ENCODE results near the gene ARHGAP33. TPM values are rescaled to one million over a fixed set of nuclear protein-coding genes. Genes with fewer than 3 reads are reported as not detected.

ARHGAP33 gene
- polyA plus RNA-seq, 1 of the 3 experiments (the other 2 are of a cell fraction): 7.8 TPM

GRCh38 chr19:35742121-35742724 lies 33.1 kb upstream of the ARHGAP33 start, which contains the start of gene IGFLR1:
Gene IGFLR1, minus strand, starts transcription at chr19:35742452. Its CDS starts 1,272 bp downstream, at chr19:35741180.
- Histone ChIP-seq H3K4me1 (ENCODE audit: control insufficient read depth in 1 of 2, insufficient read depth in 2 of 2, low read depth in 1 of 2, low read length in 1 of 2) (peaks cover 4 to 25% of the 10 kb centered on the region in 2 experiments; a peak in 3 of 4 replicates), H3K4me2 (no peak within 1 kb of the TSS), H3K27ac (ENCODE audit: low read depth in 2 of 2, low read length in 1 of 2) (peak within 1 kb of the TSS in 1 of 2 experiments; percentile 90; a peak in 2 of 4 replicates), H3K36me3 (replicated peaks in 1 of 2; ENCODE audit: control insufficient read depth in 1 of 2, insufficient read depth in 2 of 2, low read length in 1 of 2) (peaks cover 6 to 20% of the 10 kb centered on the region in 2 experiments), H3K27me3 (ENCODE audit: insufficient read depth) (no peaks in the 10 kb centered on the region), H3K9me2 (no peaks in the 10 kb centered on the region), H3K79me2 (ENCODE audit: insufficient read depth) (peaks cover 17% of the 10 kb centered on the region), H3K4me3 (ENCODE audit: low read depth in 2 of 2, low read length in 1 of 2) (no peak within 1 kb of the TSS; a peak in 1 of 4 replicates), H3K9me3 (no peaks in the 10 kb centered on the region), H3K9ac (no peak within 1 kb of the TSS), H4K20me1 (ENCODE audit: insufficient read depth) (no peaks in the 10 kb centered on the region), H3F3A (replicated peaks; ENCODE audit: insufficient read depth) (peaks cover 15% of the 10 kb centered on the region), H2AFZ (ENCODE audit: low read depth) (no peak within 1 kb of the TSS)
- CTCF ChIA-PET: no interaction called here
- TF ChIP-seq JUND (IDR thresholded peaks at IDR 0.05) (no peak), EP300 (IDR thresholded peaks at IDR 0.05; ENCODE audit: borderline replicate concordance in 1 of 2, low read depth in 1 of 2, low read length in 1 of 2) (no peak)
- DNase-seq: no peak
- WGBS (ENCODE audit: low lambda C conversion rate): 89% methylated on average over 9 of the region's 9 CpGs
- POLR2A ChIA-PET: no interaction called here

- peak overlapping the region; percentile 83 to 95 for H3K4me3 ChIP-seq (ENCODE audit: low read depth in 2 of 2, low read length in 1 of 2)
- H3K36me3 ChIP-seq (replicated peaks in 1 of 2; ENCODE audit: control insufficient read depth in 1 of 2, insufficient read depth in 2 of 2, low read length in 1 of 2): peaks cover 6 to 12% of the 10 kb centered on the region in 2 experiments
- CTCF ChIA-PET: interaction anchor here (0.7 to 2.4 kb wide), 5 partner anchors 8 to 76 kb away, joined by 3 to 11 read pairs (median 4); partner anchors contain the start of gene HSPB6
- H2AFZ ChIP-seq (ENCODE audit: low read depth): no peak overlapping the region
- no peaks in the 10 kb centered on the region for H3K9me3 ChIP-seq
- H3K27me3 ChIP-seq (ENCODE audit: insufficient read depth): no peaks in the 10 kb centered on the region
- H3K9ac ChIP-seq: no peak overlapping the region
- POLR2A ChIA-PET: interaction anchor here (1.2 kb wide), 1 partner anchor 13 kb away, joined by 5 read pairs; the partner anchor contains the start of gene HSPB6
- H3K9me2 ChIP-seq: no peaks in the 10 kb centered on the region
- H3K4me1 ChIP-seq (ENCODE audit: control insufficient read depth in 1 of 2, insufficient read depth in 2 of 2, low read depth in 1 of 2, low read length in 1 of 2): peaks cover 4 to 25% of the 10 kb centered on the region in 2 experiments; a peak in 3 of 4 replicates
- TF ChIP-seq ZBTB33 (IDR thresholded peaks at IDR 0.05; ENCODE audit: borderline replicate concordance, low read depth) (no peak), RFX5 (IDR thresholded peaks at IDR 0.05; ENCODE audit: low read length) (no peak), POLR2AphosphoS5 (IDR thresholded peaks at IDR 0.05; ENCODE audit: low read depth, low read length) (no peak), FOXJ3 (CRISPR knock-in tag; IDR thresholded peaks at IDR 0.05) (no peak), MXI1 (IDR thresholded peaks at IDR 0.05; ENCODE audit: low read depth, low read length) (no peak)
- no peaks in the 10 kb centered on the region for H4K20me1 ChIP-seq (ENCODE audit: insufficient read depth)
- peaks cover 22% of the 10 kb centered on the region for H3F3A ChIP-seq (replicated peaks; ENCODE audit: insufficient read depth)
- H3K4me2 ChIP-seq: peak overlapping the region; percentile 77
- no peak overlapping the region; a peak in 1 of 4 replicates for H3K27ac ChIP-seq (ENCODE audit: low read depth in 2 of 2, low read length in 1 of 2)
- WGBS (ENCODE audit: low lambda C conversion rate): 71% methylated on average over 18 of the region's 19 CpGs
- no peak for DNase-seq
- H3K79me2 ChIP-seq (ENCODE audit: insufficient read depth): peaks cover 27% of the 10 kb centered on the region
These were observed 31.5 kb upstream of the ARHGAP33 start for GRCh38 chr19:35743640-35744429.
